ENCODE results near the gene MGAT4A. TPM values are rescaled to one million over a fixed set of nuclear protein-coding genes. Genes with fewer than 3 reads are reported as not detected.
A peak's percentile ranks its signal among the peaks of the same experiment; 100 is the strongest.

The MGAT4A gene
- total RNA-seq, 1 donor from 2014 or later, result 35.8 TPM

- peaks cover 5% of the 10 kb centered on the region for H3K27me3 Mint-ChIP-seq (ENCODE audit: unreplicated experiment)
- DNase-seq, result no peak
- H3K27ac Mint-ChIP-seq (ENCODE audit: unreplicated experiment), result no peak overlapping the region
- no peaks in the 10 kb centered on the region for H3K4me1 Mint-ChIP-seq (ENCODE audit: low read depth, unreplicated experiment)
- TF ChIP-seq CTCF (IDR thresholded peaks at IDR 0.05; ENCODE audit: partially characterized antibody, unreplicated experiment), result no peak
- no peak overlapping the region for H3K4me3 Mint-ChIP-seq (ENCODE audit: unreplicated experiment)
- no peaks in the 10 kb centered on the region for H3K36me3 Mint-ChIP-seq (ENCODE audit: unreplicated experiment)
- H3K9me3 Mint-ChIP-seq (ENCODE audit: unreplicated experiment), result peaks cover 4% of the 10 kb centered on the region
Measured at GRCh38 chr2:98615481-98615880, 115.5 kb downstream of the MGAT4A start.

GRCh38 chr2:98614024-98614739, 116.8 kb downstream of the MGAT4A start:
- no peak overlapping the region for H3K4me3 Mint-ChIP-seq (ENCODE audit: unreplicated experiment)
- no peak overlapping the region for H3K27ac Mint-ChIP-seq (ENCODE audit: unreplicated experiment)
- H3K4me1 Mint-ChIP-seq (ENCODE audit: low read depth, unreplicated experiment), result peaks cover 6% of the 10 kb centered on the region
- no peak for DNase-seq
- H3K27me3 Mint-ChIP-seq (ENCODE audit: unreplicated experiment), result peaks cover 6% of the 10 kb centered on the region
- no peak for TF ChIP-seq CTCF (IDR thresholded peaks at IDR 0.05; ENCODE audit: partially characterized antibody, unreplicated experiment)
- no peaks in the 10 kb centered on the region for H3K36me3 Mint-ChIP-seq (ENCODE audit: unreplicated experiment)
- H3K9me3 Mint-ChIP-seq (ENCODE audit: unreplicated experiment), result peaks cover 4% of the 10 kb centered on the region

- Mint-ChIP-seq H3K27ac (ENCODE audit: unreplicated experiment) (peak overlapping the region; percentile 91), H3K9me3 (ENCODE audit: unreplicated experiment) (peaks cover 11% of the 10 kb centered on the region), H3K4me3 (ENCODE audit: unreplicated experiment) (peak overlapping the region; percentile 91), H3K4me1 (ENCODE audit: low read depth, unreplicated experiment) (peaks cover 18% of the 10 kb centered on the region), H3K27me3 (ENCODE audit: unreplicated experiment) (peaks cover 13% of the 10 kb centered on the region), H3K36me3 (ENCODE audit: unreplicated experiment) (no peaks in the 10 kb centered on the region)
- TF ChIP-seq CTCF (IDR thresholded peaks at IDR 0.05; ENCODE audit: partially characterized antibody, unreplicated experiment), result no peak
- DNase-seq, result peak; percentile 43
Measured at GRCh38 chr2:98608962-98609604, 121.8 kb downstream of the MGAT4A start.

GRCh38 chr2:98608116-98608961, 122.6 kb downstream of the MGAT4A start, which contains the start of the genes COA5 and UNC50:
Gene COA5, minus strand, starts transcription at chr2:98608512. Its CDS starts 107 bp downstream, at chr2:98608405.
Gene UNC50, plus strand, starts transcription at chr2:98608589. Its CDS starts 1,171 bp downstream, at chr2:98609760.
- Mint-ChIP-seq H3K4me1 (ENCODE audit: low read depth, unreplicated experiment) (peaks cover 18% of the 10 kb centered on the region), H3K4me3 (ENCODE audit: unreplicated experiment) (peak within 1 kb of the TSS; percentile 91), H3K27ac (ENCODE audit: unreplicated experiment) (peak within 1 kb of the TSS; percentile 91), H3K9me3 (ENCODE audit: unreplicated experiment) (peaks cover 9% of the 10 kb centered on the region), H3K27me3 (ENCODE audit: unreplicated experiment) (peaks cover 9% of the 10 kb centered on the region), H3K36me3 (ENCODE audit: unreplicated experiment) (no peaks in the 10 kb centered on the region)
- peak; percentile 95 for DNase-seq
- peak; percentile 13 for TF ChIP-seq CTCF (IDR thresholded peaks at IDR 0.05; ENCODE audit: partially characterized antibody, unreplicated experiment)

All from glutamatergic neuron (in vitro differentiated cells).